Hepatocyte (in vitro differentiated cells): ENCODE measurements around the gene CDK6. TPM values are rescaled to one million over a fixed set of nuclear protein-coding genes. Genes with fewer than 3 reads are reported as not detected.

Experiments
- DNase-seq: peaks from one replicate; pipeline ENCODE4 v3.0.0-alpha.2; 2016; ENCODE audit warnings: low spot score
- H2AFZ ChIP-seq: fragments of 200-600 bp; sonication (generic); 2 replicates; pipeline ENCODE4 v1.6.0; 2016; ENCODE audit warnings: antibody characterized with exemption, mild to moderate bottlenecking
- H3K27ac ChIP-seq: fragments of 200-600 bp; sonication (generic); 2 replicates; pipeline ENCODE4 v1.5.1; 2016; ENCODE audit warnings: mild to moderate bottlenecking
- H3K27me3 ChIP-seq: fragments of 200-600 bp; sonication (generic); 2 replicates; pipeline ENCODE4 v1.6.1; 2016
- H3K36me3 ChIP-seq: fragments of 200-600 bp; sonication (generic); replicated peaks from 2 replicates; pipeline ENCODE4 v1.5.1; 2016; ENCODE audit warnings: low read depth; ENCODE audit not compliant: insufficient read depth
- H3K4me1 ChIP-seq: fragments of 200-600 bp; sonication (generic); 2 replicates; pipeline ENCODE4 v1.5.1; 2016; ENCODE audit warnings: mild to moderate bottlenecking, moderate library complexity; ENCODE audit not compliant: insufficient read depth
- H3K4me2 ChIP-seq: fragments of 200-600 bp; sonication (generic); 2 replicates; pipeline ENCODE4 v1.6.0; 2016
- H3K4me3 ChIP-seq: fragments of 200-600 bp; sonication (generic); 2 replicates; pipeline ENCODE4 v1.5.1; 2016; ENCODE audit warnings: mild to moderate bottlenecking
- H3K79me2 ChIP-seq: fragments of 200-600 bp; sonication (generic); 2 replicates; pipeline ENCODE4 v1.6.0; 2017; ENCODE audit warnings: mild to moderate bottlenecking
- H3K9me2 ChIP-seq: fragments of 200-600 bp; sonication (generic); replicated peaks from 2 replicates; pipeline ENCODE4 v1.6.0; 2017; ENCODE audit warnings: mild to moderate bottlenecking; ENCODE audit not compliant: insufficient read depth
- H3K9me3 ChIP-seq: fragments of 200-600 bp; sonication (generic); 2 replicates; pipeline ENCODE4 v1.5.1; 2016; ENCODE audit warnings: low read depth, mild to moderate bottlenecking
- H4K20me1 ChIP-seq: fragments of 200-600 bp; sonication (generic); 2 replicates; pipeline ENCODE4 v1.6.0; 2016; ENCODE audit warnings: mild to moderate bottlenecking; ENCODE audit not compliant: insufficient read depth, poor library complexity, severe bottlenecking
- EZH2 ChIP-seq: fragments of 200-600 bp; sonication (generic); IDR thresholded peaks from 2 replicates; pipeline ENCODE4 v1.6.1; 2016; ENCODE audit warnings: antibody characterized with exemption, mild to moderate bottlenecking, borderline replicate concordance
- EZH2phosphoT487 ChIP-seq: fragments of 200-600 bp; sonication (generic); IDR thresholded peaks from one replicate; pipeline ENCODE4 v1.6.1; 2018; ENCODE audit warnings: antibody characterized with exemption, mild to moderate bottlenecking, low read depth, moderate library complexity; ENCODE audit not compliant: unreplicated experiment, severe bottlenecking
- WGBS: methylation state at CpG from one replicate; pipeline ENCODE4 v1.1.6; 2016; ENCODE audit warnings: low lambda C conversion rate; ENCODE audit errors: missing lambda C conversion rate; 5-methylcytosine and 5-hydroxymethylcytosine counted together
- polyA plus RNA-seq: library from polyadenylated mRNA; unstranded; fragments of >200 nt; fragmentation: Nextera tagmentation; extraction: Ambion mirVana; gene quantifications from 2 replicates; pipeline ENCODE4 v1.2.1, GENCODE V29; 2016
- total RNA-seq: library from RNA; depleted of rRNA; stranded (reverse); fragments of >200 nt; gene quantifications from 2 replicates; pipeline ENCODE4 v1.2.3, GENCODE V29; 2014
- TF ChIP-seq, protein P1 (sequence below): fragments of 200-600 bp; sonication (generic); IDR thresholded peaks from 2 replicates; pipeline ENCODE4 v1.5.1; 2016; ENCODE audit warnings: antibody characterized with exemption, mild to moderate bottlenecking; ENCODE audit not compliant: poor library complexity

The CDK6 gene
- total and polyA plus RNA-seq, 2 experiments from 2014 or later, result 18.7 to 64.5 TPM

DNA sequence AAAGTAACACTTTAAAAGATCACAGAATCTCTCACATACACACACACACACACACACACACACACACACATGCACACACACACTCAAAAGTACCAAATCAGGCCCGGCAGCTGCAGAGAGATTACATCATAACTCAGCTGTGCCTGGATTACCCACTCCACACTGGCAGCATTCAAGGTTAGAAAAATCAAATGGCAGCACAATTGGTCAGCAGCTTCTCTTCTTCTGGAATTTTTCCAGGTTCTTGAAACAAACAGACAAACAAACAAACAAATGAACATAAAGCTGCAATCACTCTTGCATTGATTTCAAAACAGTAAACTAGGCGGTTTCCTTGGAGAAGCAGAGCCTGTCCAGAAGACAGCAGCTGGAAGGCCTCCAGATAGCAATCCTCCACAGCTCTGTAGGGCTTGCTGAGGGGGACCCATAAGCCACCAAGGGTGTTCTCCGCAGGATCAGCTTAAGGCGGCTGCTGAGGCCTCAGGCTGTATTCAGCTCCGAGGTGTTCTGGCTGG is 221.7 kb downstream of the CDK6 start:
- peaks cover 2% of the 10 kb centered on the region for H3K79me2 ChIP-seq
- DNase-seq, result peak; percentile 14
- no peak overlapping the region for H3K4me2 ChIP-seq
- TF ChIP-seq EZH2phosphoT487 (no peak), EZH2 (no peak)
- TF ChIP-seq, protein P1, sequence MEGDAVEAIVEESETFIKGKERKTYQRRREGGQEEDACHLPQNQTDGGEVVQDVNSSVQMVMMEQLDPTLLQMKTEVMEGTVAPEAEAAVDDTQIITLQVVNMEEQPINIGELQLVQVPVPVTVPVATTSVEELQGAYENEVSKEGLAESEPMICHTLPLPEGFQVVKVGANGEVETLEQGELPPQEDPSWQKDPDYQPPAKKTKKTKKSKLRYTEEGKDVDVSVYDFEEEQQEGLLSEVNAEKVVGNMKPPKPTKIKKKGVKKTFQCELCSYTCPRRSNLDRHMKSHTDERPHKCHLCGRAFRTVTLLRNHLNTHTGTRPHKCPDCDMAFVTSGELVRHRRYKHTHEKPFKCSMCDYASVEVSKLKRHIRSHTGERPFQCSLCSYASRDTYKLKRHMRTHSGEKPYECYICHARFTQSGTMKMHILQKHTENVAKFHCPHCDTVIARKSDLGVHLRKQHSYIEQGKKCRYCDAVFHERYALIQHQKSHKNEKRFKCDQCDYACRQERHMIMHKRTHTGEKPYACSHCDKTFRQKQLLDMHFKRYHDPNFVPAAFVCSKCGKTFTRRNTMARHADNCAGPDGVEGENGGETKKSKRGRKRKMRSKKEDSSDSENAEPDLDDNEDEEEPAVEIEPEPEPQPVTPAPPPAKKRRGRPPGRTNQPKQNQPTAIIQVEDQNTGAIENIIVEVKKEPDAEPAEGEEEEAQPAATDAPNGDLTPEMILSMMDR, result no peak
- no peak overlapping the region for H3K4me3 ChIP-seq
- WGBS, result 68% methylated on average over 5 of the region's 5 CpGs
- H4K20me1 ChIP-seq, result no peaks in the 10 kb centered on the region
- no peak overlapping the region for H3K27ac ChIP-seq
- H3K27me3 ChIP-seq, result no peaks in the 10 kb centered on the region
- no peaks in the 10 kb centered on the region for H3K4me1 ChIP-seq
- H3K9me3 ChIP-seq, result no peaks in the 10 kb centered on the region
- no peaks in the 10 kb centered on the region for H3K36me3 ChIP-seq
- no peaks in the 10 kb centered on the region for H3K9me2 ChIP-seq
- H2AFZ ChIP-seq, result no peak overlapping the region

DNA sequence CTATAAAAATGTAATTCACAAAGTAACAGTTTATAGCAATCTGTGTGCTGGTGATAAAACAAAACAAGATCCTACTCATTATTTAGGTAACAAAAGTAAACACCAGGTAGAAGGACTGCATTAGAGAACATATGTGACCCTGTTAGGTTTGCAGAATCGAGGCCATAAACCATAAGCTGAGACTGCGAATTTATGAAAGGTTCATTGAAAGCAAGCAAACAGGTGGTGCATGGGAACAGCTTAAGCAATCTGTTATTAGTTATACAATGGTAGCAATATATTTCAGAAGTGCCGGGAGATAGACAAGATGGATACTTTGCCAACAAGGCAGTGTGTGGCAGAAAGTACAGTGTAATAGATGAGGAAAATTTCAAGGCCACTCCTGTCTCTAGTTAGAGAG is 222.7 kb downstream of the CDK6 start:
- H3K9me3 ChIP-seq, result no peaks in the 10 kb centered on the region
- H3K36me3 ChIP-seq, result no peaks in the 10 kb centered on the region
- H4K20me1 ChIP-seq, result no peaks in the 10 kb centered on the region
- DNase-seq, result no peak
- no peaks in the 10 kb centered on the region for H3K27me3 ChIP-seq
- WGBS, result 76% methylated on average over 3 of the region's 3 CpGs
- no peaks in the 10 kb centered on the region for H3K9me2 ChIP-seq
- H3K4me2 ChIP-seq, result no peak overlapping the region
- TF ChIP-seq EZH2, result no peak
- no peaks in the 10 kb centered on the region for H3K4me1 ChIP-seq
- H2AFZ ChIP-seq, result no peak overlapping the region
- H3K79me2 ChIP-seq, result no peaks in the 10 kb centered on the region
- H3K4me3 ChIP-seq, result no peak overlapping the region
- H3K27ac ChIP-seq, result no peak overlapping the region

DNA sequence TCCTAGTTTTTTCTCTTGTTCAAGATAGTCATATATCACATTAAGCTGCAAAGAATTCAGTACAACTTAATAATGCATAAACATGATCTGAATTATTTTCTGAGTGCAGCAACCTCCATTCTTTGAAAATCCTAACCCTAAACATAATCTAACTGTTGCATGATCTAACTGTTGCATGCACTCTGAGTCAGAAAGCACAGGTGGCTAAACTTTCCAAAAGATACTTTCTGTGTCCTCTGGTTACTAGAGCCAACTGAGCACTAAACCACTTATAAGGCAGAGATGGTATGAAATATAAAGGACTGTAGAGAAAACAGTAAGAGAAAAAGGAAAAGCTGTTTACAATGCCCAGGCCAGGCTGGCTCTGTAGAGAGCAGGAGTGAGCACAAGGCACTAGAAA is 223.2 kb downstream of the CDK6 start:
- H3K4me3 ChIP-seq, result no peak overlapping the region
- H4K20me1 ChIP-seq, result no peaks in the 10 kb centered on the region
- H3K9me2 ChIP-seq, result no peaks in the 10 kb centered on the region
- H3K9me3 ChIP-seq, result no peaks in the 10 kb centered on the region
- DNase-seq, result no peak
- no peaks in the 10 kb centered on the region for H3K79me2 ChIP-seq
- H3K36me3 ChIP-seq, result no peaks in the 10 kb centered on the region
- no peaks in the 10 kb centered on the region for H3K27me3 ChIP-seq
- no peak overlapping the region for H2AFZ ChIP-seq
- TF ChIP-seq, protein P1, result no peak
- TF ChIP-seq EZH2phosphoT487 (no peak), EZH2 (no peak)
- H3K4me1 ChIP-seq, result no peaks in the 10 kb centered on the region
- H3K4me2 ChIP-seq, result no peak overlapping the region
- H3K27ac ChIP-seq, result peak overlapping the region; percentile 22

DNA sequence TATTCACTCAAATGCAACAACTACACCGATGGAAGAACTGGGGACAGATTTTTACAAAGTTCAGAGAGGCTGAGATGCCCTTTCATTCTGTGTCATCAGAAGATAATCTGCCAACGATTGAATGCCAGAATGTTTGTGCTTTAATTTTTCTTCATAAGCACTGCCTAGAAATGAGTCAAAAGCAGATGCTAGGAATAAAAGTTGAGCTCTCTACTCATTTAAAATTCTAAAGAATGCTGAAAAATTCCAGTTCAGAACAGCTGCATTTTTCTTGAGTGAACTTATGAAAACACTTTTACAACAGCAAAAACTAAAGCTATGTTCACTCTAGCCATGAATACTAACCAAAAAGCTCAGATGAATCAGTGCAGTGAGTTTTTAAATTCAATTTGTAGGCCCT is 223.9 kb downstream of the CDK6 start:
- peak overlapping the region; percentile 22 for H3K27ac ChIP-seq
- H3K27me3 ChIP-seq, result no peaks in the 10 kb centered on the region
- H3K4me3 ChIP-seq, result no peak overlapping the region
- no peak overlapping the region for H2AFZ ChIP-seq
- TF ChIP-seq EZH2, result no peak
- TF ChIP-seq, protein P1, result no peak
- no peak for TF ChIP-seq EZH2phosphoT487
- H4K20me1 ChIP-seq, result no peaks in the 10 kb centered on the region
- no peak for DNase-seq
- H3K9me3 ChIP-seq, result no peaks in the 10 kb centered on the region
- 87% methylated on average over 2 of the region's 2 CpGs for WGBS
- no peaks in the 10 kb centered on the region for H3K36me3 ChIP-seq
- H3K4me2 ChIP-seq, result no peak overlapping the region
- H3K79me2 ChIP-seq, result no peaks in the 10 kb centered on the region
- no peaks in the 10 kb centered on the region for H3K4me1 ChIP-seq
- no peaks in the 10 kb centered on the region for H3K9me2 ChIP-seq
